Activated T-helper 1 cell treated with anti-CD3 and anti-CD28 coated beads, Interleukin-12 subunit alpha, Interleukin-12 subunit beta, Interleukin-2, Interleukin-4 antibody, amounts not matched to agents 30 ng/mL and 10 ng/mL and 1 ng/mL, durations not matched to agents 14 hours and 24 hours and 36 hours (primary cell): Measurements from ENCODE around the gene OXLD1. TPM values are rescaled to one million over a fixed set of nuclear protein-coding genes. Genes with fewer than 3 reads are reported as not detected.
"Not testable (repeated sequence)": the region's sequence is repeated elsewhere in the genome, so short reads cannot be mapped to it uniquely, and the experiment has no call there.

Source experiments
- DNase-seq: peaks from one replicate; pipeline ENCODE4 v3.0.0; 2021; ENCODE audit warnings: low spot score
- H3K27ac Mint-ChIP-seq: one replicate; pipeline ENCODE4 v1.8.0; 2021; ENCODE audit warnings: mild to moderate bottlenecking, mixed read lengths
- H3K27me3 Mint-ChIP-seq: one replicate; pipeline ENCODE4 v1.8.0; 2022; ENCODE audit warnings: mild to moderate bottlenecking, moderate library complexity, mixed read lengths; ENCODE audit not compliant: insufficient read depth
- H3K36me3 Mint-ChIP-seq: one replicate; pipeline ENCODE4 v1.8.0; 2021; ENCODE audit warnings: low read depth, mixed read lengths
- H3K4me1 Mint-ChIP-seq: one replicate; pipeline ENCODE4 v1.8.0; 2021; ENCODE audit warnings: low read depth, mixed read lengths
- H3K4me3 Mint-ChIP-seq: one replicate; pipeline ENCODE4 v1.8.0; 2021; ENCODE audit warnings: mild to moderate bottlenecking, moderate library complexity, mixed read lengths
- H3K9me3 Mint-ChIP-seq: one replicate; pipeline ENCODE4 v1.8.0; 2021; ENCODE audit warnings: mixed read lengths
- intact Hi-C: fragments of 100-400 bp; cut with micrococcal nuclease; formaldehyde crosslinking; loops from one replicate; pipeline ENCODE4 v1.15.1; 2024
- total RNA-seq: library from RNA; stranded (reverse); gene quantifications from 2 replicates; pipeline ENCODE4 v1.2.3, GENCODE V29; 2022

The OXLD1 gene
- total RNA-seq, 1 donor from 2014 or later, result 57.5 TPM

- Mint-ChIP-seq H3K4me3 (peak overlapping the region; percentile 92), H3K36me3 (peaks cover 15% of the 10 kb centered on the region), H3K27ac (peak overlapping the region; percentile 80), H3K9me3 (no peaks in the 10 kb centered on the region), H3K27me3 (peaks cover 2% of the 10 kb centered on the region), H3K4me1 (peaks cover 16% of the 10 kb centered on the region)
- no peak for DNase-seq
- intact Hi-C loops, result no loop called here
Observed at GRCh38 chr17:81635431-81635830, 31.0 kb downstream of the OXLD1 start.

- Mint-ChIP-seq H3K27me3 (no peaks in the 10 kb centered on the region), H3K9me3 (no peaks in the 10 kb centered on the region), H3K27ac (no peak overlapping the region), H3K4me1 (peaks cover 16% of the 10 kb centered on the region), H3K4me3 (no peak overlapping the region), H3K36me3 (peaks cover 31% of the 10 kb centered on the region)
- intact Hi-C loops, result no loop called here
- DNase-seq, result no peak
Observed at GRCh38 chr17:81631482-81631881, 34.9 kb downstream of the OXLD1 start.

GRCh38 chr17:81630274-81630673 lies 36.1 kb downstream of the OXLD1 start:
- H3K27me3 Mint-ChIP-seq, result no peaks in the 10 kb centered on the region
- intact Hi-C loops, result no loop called here
- H3K27ac Mint-ChIP-seq, result no peak overlapping the region
- no peak overlapping the region for H3K4me3 Mint-ChIP-seq
- H3K9me3 Mint-ChIP-seq, result no peaks in the 10 kb centered on the region
- peaks cover 5% of the 10 kb centered on the region for H3K4me1 Mint-ChIP-seq
- peaks cover 32% of the 10 kb centered on the region for H3K36me3 Mint-ChIP-seq
- DNase-seq, result no peak

- no peak for DNase-seq
- Mint-ChIP-seq H3K4me3 (no peak overlapping the region), H3K27me3 (no peaks in the 10 kb centered on the region), H3K27ac (no peak overlapping the region), H3K9me3 (no peaks in the 10 kb centered on the region), H3K36me3 (peaks cover 44% of the 10 kb centered on the region), H3K4me1 (no peaks in the 10 kb centered on the region)
- intact Hi-C loops, result no loop called here
Observed at GRCh38 chr17:81621494-81622130, 44.8 kb downstream of the OXLD1 start.

GRCh38 chr17:81618307-81618706 lies 48.1 kb downstream of the OXLD1 start:
- H3K36me3 Mint-ChIP-seq, result peaks cover 40% of the 10 kb centered on the region
- not testable (repeated sequence) for H3K9me3 Mint-ChIP-seq

GRCh38 chr17:81616877-81617276 lies 49.5 kb downstream of the OXLD1 start:
- Mint-ChIP-seq H3K9me3 (no peaks in the 10 kb centered on the region), H3K27me3 (no peaks in the 10 kb centered on the region), H3K27ac (no peak overlapping the region), H3K4me3 (no peak overlapping the region), H3K36me3 (peaks cover 45% of the 10 kb centered on the region), H3K4me1 (peaks cover 18% of the 10 kb centered on the region)
- DNase-seq, result no peak
- intact Hi-C loops, result no loop called here

More at GRCh38 chr17:81618307-81618706, 48.1 kb downstream of the OXLD1 start:
- intact Hi-C loops, H3K27ac Mint-ChIP-seq, H3K4me3 Mint-ChIP-seq, H3K27me3 Mint-ChIP-seq, DNase-seq: not testable (repeated sequence)
- H3K4me1 Mint-ChIP-seq, result peaks cover 18% of the 10 kb centered on the region

GRCh38 chr17:81615401-81615930 lies 50.9 kb downstream of the OXLD1 start:
- no peak overlapping the region for H3K4me3 Mint-ChIP-seq
- H3K4me1 Mint-ChIP-seq, result peaks cover 18% of the 10 kb centered on the region
- intact Hi-C loops, result no loop called here
- peaks cover 36% of the 10 kb centered on the region for H3K36me3 Mint-ChIP-seq
- peak overlapping the region; percentile 89 for H3K27ac Mint-ChIP-seq
- no peaks in the 10 kb centered on the region for H3K27me3 Mint-ChIP-seq
- no peaks in the 10 kb centered on the region for H3K9me3 Mint-ChIP-seq
- no peak for DNase-seq

Other genes with a start within 250 kb of the OXLD1 start
- 3,516 TPM in 2 replicates for gene ACTG1, start 153.8 kb downstream of the OXLD1 start, total RNA-seq
- 0.52 and 0.64 TPM in 2 replicates for gene FSCN2, start 138.2 kb downstream of the OXLD1 start, total RNA-seq
- 69.2 and 69.5 TPM in 2 replicates for gene FAAP100, start 114.3 kb downstream of the OXLD1 start, total RNA-seq
- gene NPLOC4, start 29.5 kb downstream of the OXLD1 start, total RNA-seq, result 138 and 157 TPM in 2 replicates
- gene TSPAN10, start 29.4 kb downstream of the OXLD1 start, total RNA-seq, result 0.21 and 0.66 TPM in 2 replicates
- 5.8 and 8.7 TPM in 2 replicates for gene PDE6G, start 10.1 kb downstream of the OXLD1 start, total RNA-seq
- gene CCDC137, start 132 bp upstream of the OXLD1 start, total RNA-seq, result 59.3 and 62.1 TPM in 2 replicates
- gene ARL16, start 17.2 kb upstream of the OXLD1 start, total RNA-seq, result 37.6 and 40.0 TPM in 2 replicates
- 133 and 144 TPM in 2 replicates for gene HGS, start 17.4 kb upstream of the OXLD1 start, total RNA-seq
- gene MRPL12, start 36.8 kb upstream of the OXLD1 start, total RNA-seq, result 232 TPM in 2 replicates
- gene SLC25A10, start 45.7 kb upstream of the OXLD1 start, total RNA-seq, result 45.7 and 49.6 TPM in 2 replicates
- not detected in 2 replicates for gene GCGR, start 137.5 kb upstream of the OXLD1 start, total RNA-seq
- 56.0 and 62.3 TPM in 2 replicates for gene MCRIP1, start 166.7 kb upstream of the OXLD1 start, total RNA-seq
- not detected in 2 replicates for gene PPP1R27, start 168.4 kb upstream of the OXLD1 start, total RNA-seq
- 477 and 487 TPM in 2 replicates for gene P4HB, start 193.9 kb upstream of the OXLD1 start, total RNA-seq
- 701 and 705 TPM in 2 replicates for gene ARHGDIA, start 204.7 kb upstream of the OXLD1 start, total RNA-seq
- gene ALYREF, start 225.0 kb upstream of the OXLD1 start, total RNA-seq, result 241 and 249 TPM in 2 replicates
- gene ANAPC11, start 225.1 kb upstream of the OXLD1 start, total RNA-seq, result 123 and 124 TPM in 2 replicates
- 0.24 and 0.31 TPM in 2 replicates for gene NPB, start 235.6 kb upstream of the OXLD1 start, total RNA-seq
- 49.5 and 54.5 TPM in 2 replicates for gene PCYT2, start 244.8 kb upstream of the OXLD1 start, total RNA-seq